ENCODE measurements around the gene FAM117A. TPM values are rescaled to one million over a fixed set of nuclear protein-coding genes. Genes with fewer than 3 reads are reported as not detected.

FAM117A gene
- total RNA-seq, 4 donors from 2014 or later = 8.6 to 14.6 (median 10.7) TPM

DNA sequence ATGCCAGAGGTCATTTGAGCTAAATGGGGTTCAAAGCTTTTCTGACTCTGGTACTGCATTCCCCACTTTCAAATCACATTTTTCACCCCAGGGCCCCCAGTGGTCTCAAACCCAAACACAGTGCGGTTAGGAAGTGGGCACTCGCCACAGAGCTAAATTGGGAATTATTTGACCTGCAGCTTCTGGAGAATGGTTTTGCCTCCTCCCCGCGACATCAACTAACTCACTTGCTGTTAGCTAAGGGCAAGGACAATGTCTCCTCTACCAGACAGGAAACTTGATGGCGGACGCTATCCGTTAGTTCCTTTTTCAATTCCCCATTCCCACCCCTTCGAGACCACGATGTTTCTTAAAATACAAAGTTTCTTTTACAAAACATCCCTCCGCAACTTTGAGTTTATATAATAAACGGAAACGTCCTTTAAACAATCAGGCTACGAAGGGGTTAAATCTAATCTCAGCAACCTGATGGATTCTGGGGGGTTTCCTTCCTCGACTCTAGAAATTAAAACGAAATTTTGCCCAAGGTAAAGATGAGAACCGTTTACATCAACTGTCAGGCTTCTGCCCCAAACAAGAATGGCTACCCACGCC is 24.1 kb upstream of the FAM117A start:
- H3K4me1 ChIP-seq = peaks cover 13 to 55% (median 21%) of the 10 kb centered on the region in 4 donors

DNA sequence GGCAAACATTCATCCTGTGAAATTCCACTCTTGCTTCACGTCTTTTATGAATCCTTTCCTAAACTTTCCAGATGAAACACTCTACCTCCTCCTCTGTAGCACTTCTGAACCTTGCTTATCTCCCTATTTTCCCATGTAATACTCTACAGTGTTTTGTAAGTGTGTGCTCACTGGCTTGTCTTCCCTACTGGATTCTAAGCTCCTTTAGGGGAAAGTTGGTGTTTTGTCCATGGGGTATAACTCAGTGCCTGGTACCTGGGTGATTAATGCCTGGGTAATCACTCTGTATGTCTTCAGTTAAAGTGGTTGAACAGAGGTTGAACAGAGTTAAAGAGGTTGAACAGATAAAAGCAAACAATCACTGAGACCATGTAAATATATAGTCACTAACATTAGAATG is 20.7 kb upstream of the FAM117A start:
- H3K36me3 ChIP-seq = no peaks in the 10 kb centered on the region
- no peak for TF ChIP-seq POLR2A (IDR thresholded peaks at IDR 0.05)
- TF ChIP-seq EP300 (IDR thresholded peaks at IDR 0.05; ENCODE audit: low read depth) = no peak
- TF ChIP-seq POLR2AphosphoS5 (IDR thresholded peaks at IDR 0.05) = no peak
- TF ChIP-seq, protein P1, sequence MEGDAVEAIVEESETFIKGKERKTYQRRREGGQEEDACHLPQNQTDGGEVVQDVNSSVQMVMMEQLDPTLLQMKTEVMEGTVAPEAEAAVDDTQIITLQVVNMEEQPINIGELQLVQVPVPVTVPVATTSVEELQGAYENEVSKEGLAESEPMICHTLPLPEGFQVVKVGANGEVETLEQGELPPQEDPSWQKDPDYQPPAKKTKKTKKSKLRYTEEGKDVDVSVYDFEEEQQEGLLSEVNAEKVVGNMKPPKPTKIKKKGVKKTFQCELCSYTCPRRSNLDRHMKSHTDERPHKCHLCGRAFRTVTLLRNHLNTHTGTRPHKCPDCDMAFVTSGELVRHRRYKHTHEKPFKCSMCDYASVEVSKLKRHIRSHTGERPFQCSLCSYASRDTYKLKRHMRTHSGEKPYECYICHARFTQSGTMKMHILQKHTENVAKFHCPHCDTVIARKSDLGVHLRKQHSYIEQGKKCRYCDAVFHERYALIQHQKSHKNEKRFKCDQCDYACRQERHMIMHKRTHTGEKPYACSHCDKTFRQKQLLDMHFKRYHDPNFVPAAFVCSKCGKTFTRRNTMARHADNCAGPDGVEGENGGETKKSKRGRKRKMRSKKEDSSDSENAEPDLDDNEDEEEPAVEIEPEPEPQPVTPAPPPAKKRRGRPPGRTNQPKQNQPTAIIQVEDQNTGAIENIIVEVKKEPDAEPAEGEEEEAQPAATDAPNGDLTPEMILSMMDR (IDR thresholded peaks at IDR 0.05) = no peak
- H3K4me1 ChIP-seq = peaks cover under 1 to 27% (median 11%) of the 10 kb centered on the region in 4 donors
- no peak overlapping the region for H3K4me3 ChIP-seq
- 63 to 80% methylated on average over 1 of the region's 1 CpG for WGBS, 2 donors (ENCODE audit: low coverage in 1 of 2)
- peak overlapping the region in 1 of 4 donors; percentile 71 for H3K27ac ChIP-seq
- H3K27me3 ChIP-seq = no peaks in the 10 kb centered on the region
- intact Hi-C loops (cut with DNase I; ENCODE audit: low total_unique reads) = no loop called here
- H3K9me3 ChIP-seq = no peaks in the 10 kb centered on the region
- in situ Hi-C loops (cut with MboI; ENCODE audit: low pct_ligation_motif_present in 1 of 4, low pct_unique_long_range_greater_than_20kb in 1 of 4, low sequenced_read_pairs in 3 of 4) = loop anchor here in 2 of 4 donors (10.0 kb wide), 2 partner anchors 80 to 220 kb away; partner anchors contain the start of gene SLC35B1 (in 1 of the 2)
- DNase-seq = no peak

More for the DNA sequence above, 24.1 kb upstream of the FAM117A start:
- Histone ChIP-seq H3K27ac (peak overlapping the region; percentile 94 to 99 (median 99)), H3K27me3 (no peaks in the 10 kb centered on the region), H3K4me3 (peak overlapping the region; percentile 35 to 96 (median 82)), H3K9me3 (no peaks in the 10 kb centered on the region), H3K36me3 (peaks cover 0 to 10% (median 3%) of the 10 kb centered on the region in 4 donors)
- 8 to 17% methylated on average over 11 to 17 of the region's 17 CpGs for WGBS, 2 donors (ENCODE audit: low coverage in 1 of 2)
- peak; percentile 26 for DNase-seq
- intact Hi-C loops (cut with DNase I; ENCODE audit: low total_unique reads) = no loop called here
- TF ChIP-seq, protein P1 (IDR thresholded peaks at IDR 0.05) = no peak
- TF ChIP-seq POLR2A (IDR thresholded peaks at IDR 0.05) = no peak
- TF ChIP-seq POLR2AphosphoS5 (IDR thresholded peaks at IDR 0.05) = no peak
- TF ChIP-seq EP300 (IDR thresholded peaks at IDR 0.05; ENCODE audit: low read depth) = no peak
- in situ Hi-C loops (cut with MboI; ENCODE audit: low pct_ligation_motif_present in 1 of 4, low pct_unique_long_range_greater_than_20kb in 1 of 4, low sequenced_read_pairs in 3 of 4) = loop anchor here in 2 of 4 donors (10.0 kb wide), 2 partner anchors 83 to 223 kb away; partner anchors contain the start of gene SLC35B1 (in 1 of the 2)

DNA sequence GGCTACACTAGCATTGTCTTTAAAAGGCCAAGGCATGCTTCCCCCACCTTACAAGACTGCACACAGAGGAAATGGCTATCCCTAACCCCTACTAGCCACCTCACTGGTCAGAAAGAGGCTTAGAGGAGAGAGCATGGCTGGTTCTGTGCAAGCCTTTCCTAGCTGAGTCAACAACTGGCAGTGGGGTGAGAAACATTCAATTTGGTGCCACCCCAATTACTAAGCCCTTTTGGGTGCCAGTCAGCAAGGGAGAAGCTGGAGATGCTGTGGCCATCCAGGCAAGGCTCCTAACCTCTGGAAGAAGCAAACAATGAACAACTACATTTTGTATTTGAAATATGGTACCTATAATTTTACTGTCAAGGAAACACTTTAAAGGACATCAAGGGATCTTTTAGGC is 19.9 kb upstream of the FAM117A start:
- H3K27ac ChIP-seq = peak overlapping the region in 3 of 4 donors; percentile 50 to 71 (median 70)

DNA sequence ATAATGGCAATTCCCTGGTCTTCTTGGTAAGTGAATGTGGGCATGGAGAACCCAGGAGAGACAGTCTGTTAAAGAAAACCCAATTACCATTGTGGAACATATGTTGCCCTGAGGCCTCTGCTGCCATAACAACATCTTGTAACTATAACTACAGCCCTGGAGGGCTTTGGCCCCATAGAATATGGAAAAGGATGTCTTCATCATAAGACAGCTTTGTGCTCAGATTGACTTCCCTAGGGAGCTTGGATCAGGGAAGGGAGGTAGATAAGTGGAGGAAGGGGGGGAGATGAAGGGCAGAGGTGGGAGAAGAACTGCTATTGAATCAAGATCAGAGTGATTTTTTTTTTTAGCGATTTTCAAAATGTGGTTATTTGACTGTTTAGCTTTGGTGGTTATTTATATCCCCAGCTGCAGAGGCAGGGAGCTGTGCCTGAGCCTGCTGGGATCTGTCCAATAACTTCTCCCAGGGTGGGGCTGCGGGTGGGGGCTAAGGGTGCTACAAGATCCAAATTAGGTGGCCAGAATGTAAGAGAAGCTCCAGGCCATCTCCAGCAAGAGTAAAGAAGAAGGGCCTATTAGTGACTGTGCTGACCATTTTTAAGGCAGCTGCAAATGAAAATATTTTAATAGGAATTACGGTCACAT is 19.3 kb upstream of the FAM117A start:
- in situ Hi-C loops (cut with MboI; ENCODE audit: low pct_ligation_motif_present in 1 of 4, low pct_unique_long_range_greater_than_20kb in 1 of 4, low sequenced_read_pairs in 3 of 4) (loop anchor here in 2 of 4 donors (10.0 kb wide), 2 partner anchors 78 to 218 kb away; partner anchors contain the start of gene SLC35B1 (in 1 of the 2)), intact Hi-C loops (cut with DNase I; ENCODE audit: low total_unique reads) (no loop called here)
- Histone ChIP-seq H3K4me3 (no peak overlapping the region), H3K4me1 (peaks cover 0 to 31% (median 7%) of the 10 kb centered on the region in 4 donors), H3K36me3 (no peaks in the 10 kb centered on the region), H3K27me3 (no peaks in the 10 kb centered on the region), H3K27ac (peak overlapping the region in 3 of 4 donors; percentile 50 to 71 (median 70)), H3K9me3 (no peaks in the 10 kb centered on the region)
- no peak for DNase-seq
- TF ChIP-seq POLR2A (IDR thresholded peaks at IDR 0.05) (no peak), POLR2AphosphoS5 (IDR thresholded peaks at IDR 0.05) (no peak), EP300 (IDR thresholded peaks at IDR 0.05; ENCODE audit: low read depth) (no peak)
- TF ChIP-seq, protein P1 (IDR thresholded peaks at IDR 0.05) = no peak
- 49 to 60% methylated on average over 2 to 3 of the region's 3 CpGs for WGBS, 2 donors (ENCODE audit: low coverage in 1 of 2)

More for the DNA sequence above, 19.9 kb upstream of the FAM117A start:
- TF ChIP-seq POLR2AphosphoS5 (IDR thresholded peaks at IDR 0.05) (no peak), POLR2A (IDR thresholded peaks at IDR 0.05) (no peak), EP300 (IDR thresholded peaks at IDR 0.05; ENCODE audit: low read depth) (no peak)
- TF ChIP-seq, protein P1 (IDR thresholded peaks at IDR 0.05) = no peak
- Histone ChIP-seq H3K4me1 (peaks cover 0 to 31% (median 7%) of the 10 kb centered on the region in 4 donors), H3K4me3 (no peak overlapping the region), H3K36me3 (no peaks in the 10 kb centered on the region), H3K9me3 (no peaks in the 10 kb centered on the region), H3K27me3 (no peaks in the 10 kb centered on the region)
- intact Hi-C loops (cut with DNase I; ENCODE audit: low total_unique reads) = no loop called here
- no peak for DNase-seq
- in situ Hi-C loops (cut with MboI; ENCODE audit: low pct_ligation_motif_present in 1 of 4, low pct_unique_long_range_greater_than_20kb in 1 of 4, low sequenced_read_pairs in 3 of 4) = loop anchor here in 2 of 4 donors (10.0 kb wide), 2 partner anchors 79 to 219 kb away; partner anchors contain the start of gene SLC35B1 (in 1 of the 2)
